Measurements from ENCODE around the gene LIPH.
"Not testable (repeated sequence)": the region's sequence is repeated elsewhere in the genome, so short reads cannot be mapped to it uniquely, and the experiment has no call there.

LIPH gene

GRCh38 chr3:185552358-185552877, at the start of gene LIPH:
Gene LIPH, minus strand, starts transcription at chr3:185552588. Its CDS starts 117 bp downstream, at chr3:185552471.
- DNase-seq = no peak

- no peak for DNase-seq
Observed at GRCh38 chr3:185595526-185595925, 43.1 kb upstream of the LIPH start.

GRCh38 chr3:185594073-185594472, 41.7 kb upstream of the LIPH start:
- no peak for DNase-seq

- DNase-seq = peak; percentile 21
Observed at GRCh38 chr3:185586686-185587039, 34.3 kb upstream of the LIPH start.

GRCh38 chr3:185585859-185586685, 33.7 kb upstream of the LIPH start, which contains the start of gene SENP2:
Gene SENP2, plus strand, starts transcription at chr3:185586295. Its CDS starts 119 bp downstream, at chr3:185586414.
- DNase-seq = peak; percentile 99

GRCh38 chr3:185585518-185585858, 33.1 kb upstream of the LIPH start:
- DNase-seq = no peak

- DNase-seq = no peak
Observed at GRCh38 chr3:185584686-185585085, 32.3 kb upstream of the LIPH start.

- no peak for DNase-seq
Observed at GRCh38 chr3:185583925-185584324, 31.5 kb upstream of the LIPH start.

GRCh38 chr3:185582871-185583270, 30.5 kb upstream of the LIPH start:
- DNase-seq = no peak

- no peak for DNase-seq
Observed at GRCh38 chr3:185582236-185582635, 29.8 kb upstream of the LIPH start.

- DNase-seq = peak; percentile 78
Observed at GRCh38 chr3:185575108-185575869, 22.9 kb upstream of the LIPH start.

- DNase-seq = no peak
Observed at GRCh38 chr3:185572183-185572582, 19.8 kb upstream of the LIPH start.

GRCh38 chr3:185561958-185562357, 9.6 kb upstream of the LIPH start:
- no peak for DNase-seq

- DNase-seq = no peak
Observed at GRCh38 chr3:185561374-185561943, 9.1 kb upstream of the LIPH start.

- DNase-seq = no peak
Observed at GRCh38 chr3:185560676-185561075, 8.3 kb upstream of the LIPH start.

GRCh38 chr3:185559706-185560090, 7.3 kb upstream of the LIPH start:
- DNase-seq = no peak

GRCh38 chr3:185558395-185558794, 6.0 kb upstream of the LIPH start:
- no peak for DNase-seq

GRCh38 chr3:185556640-185557039, 4.3 kb upstream of the LIPH start:
- not testable (repeated sequence) for DNase-seq

- no peak for DNase-seq
Observed at GRCh38 chr3:185555860-185556347, 3.5 kb upstream of the LIPH start.

GRCh38 chr3:185555101-185555501, 2.7 kb upstream of the LIPH start:
- no peak for DNase-seq

- DNase-seq = no peak
Observed at GRCh38 chr3:185549651-185550111, 2.7 kb downstream of the LIPH start.

- no peak for DNase-seq
Observed at GRCh38 chr3:185549122-185549521, 3.3 kb downstream of the LIPH start.

GRCh38 chr3:185540695-185541094, 11.7 kb downstream of the LIPH start:
- DNase-seq = no peak

Data from NCI-H1092 (cell line).